H9 (cell line): Measurements from ENCODE around the gene NAGLU. TPM values are rescaled to one million over a fixed set of nuclear protein-coding genes. Genes with fewer than 3 reads are reported as not detected.

Experiments
- DNase-seq: peaks from one replicate; pipeline ENCODE4 v3.0.0-alpha.2; 2017
- H2AFZ ChIP-seq: one replicate; pipeline ENCODE4 v1.6.1; 2013; ENCODE audit warnings: mild to moderate bottlenecking, low read length, control low read depth, moderate library complexity
- H2AK5ac ChIP-seq: 2 replicates; pipeline ENCODE4 v1.6.1; 2013; ENCODE audit warnings: low read length, control low read depth, mixed read lengths; ENCODE audit not compliant: insufficient read length
- H2BK120ac ChIP-seq: one replicate; pipeline ENCODE4 v1.6.1; 2013; ENCODE audit warnings: low read depth, mild to moderate bottlenecking, low read length, control low read depth, inconsistent platforms; ENCODE audit not compliant: poor library complexity, severe bottlenecking
- H2BK12ac ChIP-seq: 2 replicates; pipeline ENCODE4 v1.6.1; 2013; ENCODE audit warnings: low read length, control low read depth, mixed read lengths, low read depth; ENCODE audit not compliant: insufficient read length
- H2BK15ac ChIP-seq: 2 replicates; pipeline ENCODE4 v1.6.1; 2013; ENCODE audit warnings: low read depth, low read length, control low read depth
- H2BK20ac ChIP-seq: one replicate; pipeline ENCODE4 v1.6.1; 2013; ENCODE audit warnings: low read depth, mild to moderate bottlenecking, low read length, control low read depth, inconsistent platforms; ENCODE audit not compliant: poor library complexity, severe bottlenecking
- H2BK5ac ChIP-seq: 2 replicates; pipeline ENCODE4 v1.6.1; 2013; ENCODE audit warnings: low read length, control low read depth, mixed read lengths; ENCODE audit not compliant: insufficient read length
- H3K14ac ChIP-seq: 2 replicates; pipeline ENCODE4 v1.6.1; 2013; ENCODE audit warnings: low read length, control low read depth; ENCODE audit not compliant: insufficient read depth
- H3K18ac ChIP-seq: 2 replicates; pipeline ENCODE4 v1.6.1; 2013; ENCODE audit warnings: low read depth, mild to moderate bottlenecking, mixed read lengths, low read length, control low read depth; ENCODE audit not compliant: insufficient read length
- H3K23ac ChIP-seq: 2 replicates; pipeline ENCODE4 v1.6.1; 2013; ENCODE audit warnings: low read length, control low read depth, mixed read lengths, low read depth; ENCODE audit not compliant: insufficient read length
- H3K23me2 ChIP-seq: 2 replicates; pipeline ENCODE4 v1.6.1; 2013; ENCODE audit warnings: low read depth, mild to moderate bottlenecking, mixed read lengths, low read length, control low read depth; ENCODE audit not compliant: insufficient read length, poor library complexity, severe bottlenecking
- H3K27ac ChIP-seq: 2 replicates; pipeline ENCODE4 v1.5.1; 2013; ENCODE audit warnings: low read length, control low read depth, mixed read lengths, low read depth; ENCODE audit not compliant: insufficient read length
- H3K27me3 ChIP-seq: 2 replicates; pipeline ENCODE4 v1.6.1; 2013; ENCODE audit warnings: low read length, control low read depth, inconsistent platforms; ENCODE audit not compliant: insufficient read depth
- H3K4ac ChIP-seq: 2 replicates; pipeline ENCODE4 v1.6.1; 2013; ENCODE audit warnings: low read depth, mild to moderate bottlenecking, control low read depth, inconsistent platforms, low read length, moderate library complexity
- H3K4me1 ChIP-seq: 2 replicates; pipeline ENCODE4 v1.6.1; 2013; ENCODE audit warnings: low read length, control low read depth, inconsistent platforms; ENCODE audit not compliant: insufficient read depth
- H3K4me2 ChIP-seq: 2 replicates; pipeline ENCODE4 v1.6.1; 2013; ENCODE audit warnings: low read length, control low read depth, mixed read lengths; ENCODE audit not compliant: insufficient read length, insufficient read depth
- H3K56ac ChIP-seq: 2 replicates; pipeline ENCODE4 v1.6.1; 2013; ENCODE audit warnings: low read depth, mild to moderate bottlenecking, mixed read lengths, low read length, control low read depth; ENCODE audit not compliant: insufficient read length
- H3K79me1 ChIP-seq: 2 replicates; pipeline ENCODE4 v1.6.1; 2013; ENCODE audit warnings: low read depth, mild to moderate bottlenecking, moderate library complexity, low read length, control low read depth, inconsistent platforms; ENCODE audit not compliant: insufficient read depth, poor library complexity, severe bottlenecking
- H3K79me2 ChIP-seq: 2 replicates; pipeline ENCODE4 v1.6.1; 2013; ENCODE audit warnings: low read length, control low read depth, inconsistent platforms; ENCODE audit not compliant: insufficient read depth
- H3K9ac ChIP-seq: 2 replicates; pipeline ENCODE4 v1.6.1; 2013; ENCODE audit warnings: low read length, control low read depth, mixed read lengths; ENCODE audit not compliant: insufficient read length; ENCODE audit errors: extremely low read depth
- H3K9me3 ChIP-seq: one replicate; pipeline ENCODE4 v1.6.1; 2013; ENCODE audit warnings: low read depth, low read length, inconsistent platforms; ENCODE audit not compliant: control insufficient read depth
- H3T11ph ChIP-seq: one replicate; pipeline ENCODE4 v1.6.1; 2013; ENCODE audit warnings: mild to moderate bottlenecking, low read length, control low read depth, inconsistent platforms
- H4K20me1 ChIP-seq: one replicate; pipeline ENCODE4 v1.6.1; 2013; ENCODE audit not compliant: control insufficient read depth, insufficient read length, insufficient read depth
- H4K5ac ChIP-seq: 2 replicates; pipeline ENCODE4 v1.6.1; 2013; ENCODE audit warnings: low read depth, mild to moderate bottlenecking, mixed read lengths, low read length, control low read depth; ENCODE audit not compliant: insufficient read length
- H4K8ac ChIP-seq: replicated peaks from 2 replicates; pipeline ENCODE4 v1.6.1; 2013; ENCODE audit warnings: low read length, control low read depth, mixed read lengths, low read depth; ENCODE audit not compliant: insufficient read length
- H4K91ac ChIP-seq: 2 replicates; pipeline ENCODE4 v1.6.1; 2013; ENCODE audit warnings: low read depth, mild to moderate bottlenecking, moderate library complexity, mixed read lengths, low read length, control low read depth; ENCODE audit not compliant: insufficient read length
- H3K27ac Mint-ChIP-seq, 3 experiments: 2 replicates in 2 of 3; 3 replicates in 1 of 3; pipeline ENCODE4 v1.8.0; 2020 to 2021; ENCODE audit warnings: mixed read lengths in 3 of 3, mild to moderate bottlenecking in 1 of 3, moderate library complexity in 1 of 3
- H3K27me3 Mint-ChIP-seq: 2 replicates; pipeline ENCODE4 v1.8.0; 2021; ENCODE audit warnings: low read depth, mild to moderate bottlenecking, moderate library complexity, mixed read lengths
- H3K36me3 Mint-ChIP-seq, 3 experiments: 2 replicates in 2 of 3; 3 replicates in 1 of 3; pipeline ENCODE4 v1.8.0; 2020 to 2021; ENCODE audit warnings: low read depth in 3 of 3, mixed read lengths in 3 of 3; ENCODE audit not compliant: insufficient read depth in 1 of 3
- H3K4me1 Mint-ChIP-seq, 2 experiments: 2 replicates each; pipeline ENCODE4 v1.8.0; 2020; ENCODE audit warnings: mixed read lengths in 2 of 2
- H3K4me3 Mint-ChIP-seq, 2 experiments: 2 replicates in 1 of 2; 3 replicates in 1 of 2; pipeline ENCODE4 v1.8.0; 2020 to 2021; ENCODE audit warnings: mild to moderate bottlenecking in 2 of 2, mixed read lengths in 2 of 2, moderate library complexity in 1 of 2
- H3K9me3 Mint-ChIP-seq, 2 experiments: 2 replicates in 1 of 2; 3 replicates in 1 of 2; pipeline ENCODE4 v1.8.0; 2020; ENCODE audit warnings: mild to moderate bottlenecking in 2 of 2, mixed read lengths in 2 of 2, moderate library complexity in 1 of 2
- WGBS: extraction: QIAGEN DNeasy Blood & Tissue Kit; methylation state at CpG from one replicate; pipeline ENCODE4 v1.1.7; 2013; ENCODE audit warnings: missing lambda C conversion rate, low lambda C conversion rate, mixed read lengths; ENCODE audit not compliant: insufficient read length; ENCODE audit errors: extremely low coverage; 5-methylcytosine and 5-hydroxymethylcytosine counted together
- total RNA-seq: library from RNA; stranded (reverse); gene quantifications from 2 replicates; pipeline ENCODE4 v1.2.1, GENCODE V29; 2021
- TF ChIP-seq, protein P1 (sequence below): fragments of 200-600 bp; sonication (generic); conservative IDR thresholded peaks from 3 replicates; pipeline ENCODE4 v1.8.0; 2021; ENCODE audit warnings: antibody characterized with exemption, mild to moderate bottlenecking

NAGLU gene
- total RNA-seq, 1 experiment from 2014 or later, result 23.5 TPM

DNA sequence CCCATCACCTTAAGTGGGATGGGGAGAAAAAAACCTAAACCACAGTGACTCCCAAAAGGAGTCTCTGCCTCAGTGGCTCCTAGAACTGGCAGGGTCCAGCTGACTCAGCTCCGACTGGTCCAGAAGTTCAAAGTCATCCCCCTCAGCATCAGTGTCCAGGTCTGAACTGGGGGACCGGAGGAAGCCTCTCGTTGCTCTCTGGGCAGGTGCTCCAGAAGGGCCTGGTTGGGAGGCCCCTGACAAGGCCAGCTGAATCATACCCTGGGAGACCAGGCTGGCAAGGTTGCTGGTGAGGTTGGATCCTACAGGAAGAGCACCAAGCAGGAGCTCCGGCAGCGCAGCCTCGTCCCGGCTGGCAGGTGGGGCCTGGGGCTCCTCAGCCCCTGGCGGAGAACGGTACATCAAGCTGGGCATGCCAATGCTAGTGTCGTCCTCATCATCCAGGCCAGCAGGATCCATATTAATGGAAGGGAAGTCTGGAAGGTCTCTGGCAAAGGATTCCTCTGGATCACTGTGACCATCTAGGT, 45.8 kb downstream of the NAGLU start:
- no peaks in the 10 kb centered on the region for H3K9me3 Mint-ChIP-seq
- Histone ChIP-seq H4K8ac (no peak overlapping the region), H2BK120ac (no peak overlapping the region)

More for the DNA sequence above, 45.8 kb downstream of the NAGLU start:
- H3K79me1 ChIP-seq, result no peaks in the 10 kb centered on the region
- no CpG with 5 or more reads among the region's 10 CpGs for WGBS
- Mint-ChIP-seq H3K27me3 (no peaks in the 10 kb centered on the region), H3K4me3 (no peak overlapping the region), H3K4me1 (peaks cover 8% of the 10 kb centered on the region in 2 experiments), H3K27ac (no peak overlapping the region), H3K36me3 (peaks cover 16 to 71% (median 50%) of the 10 kb centered on the region in 3 experiments; a peak in 6 of 7 replicates)
- no peak overlapping the region for H3K4ac ChIP-seq
- H3K4me1 ChIP-seq, result no peaks in the 10 kb centered on the region
- H3K9me3 ChIP-seq, result no peaks in the 10 kb centered on the region
- H2BK15ac ChIP-seq, result no peak overlapping the region
- H3K9ac ChIP-seq, result no peak overlapping the region
- no peaks in the 10 kb centered on the region for H3K79me2 ChIP-seq
- H3K56ac ChIP-seq, result no peak overlapping the region
- no peak overlapping the region for H3K14ac ChIP-seq
- no peak overlapping the region for H3T11ph ChIP-seq
- no peaks in the 10 kb centered on the region; the same call in 1 of the 2 replicates for H3K27me3 ChIP-seq
- H3K27ac ChIP-seq, result no peak overlapping the region
- TF ChIP-seq, protein P1, sequence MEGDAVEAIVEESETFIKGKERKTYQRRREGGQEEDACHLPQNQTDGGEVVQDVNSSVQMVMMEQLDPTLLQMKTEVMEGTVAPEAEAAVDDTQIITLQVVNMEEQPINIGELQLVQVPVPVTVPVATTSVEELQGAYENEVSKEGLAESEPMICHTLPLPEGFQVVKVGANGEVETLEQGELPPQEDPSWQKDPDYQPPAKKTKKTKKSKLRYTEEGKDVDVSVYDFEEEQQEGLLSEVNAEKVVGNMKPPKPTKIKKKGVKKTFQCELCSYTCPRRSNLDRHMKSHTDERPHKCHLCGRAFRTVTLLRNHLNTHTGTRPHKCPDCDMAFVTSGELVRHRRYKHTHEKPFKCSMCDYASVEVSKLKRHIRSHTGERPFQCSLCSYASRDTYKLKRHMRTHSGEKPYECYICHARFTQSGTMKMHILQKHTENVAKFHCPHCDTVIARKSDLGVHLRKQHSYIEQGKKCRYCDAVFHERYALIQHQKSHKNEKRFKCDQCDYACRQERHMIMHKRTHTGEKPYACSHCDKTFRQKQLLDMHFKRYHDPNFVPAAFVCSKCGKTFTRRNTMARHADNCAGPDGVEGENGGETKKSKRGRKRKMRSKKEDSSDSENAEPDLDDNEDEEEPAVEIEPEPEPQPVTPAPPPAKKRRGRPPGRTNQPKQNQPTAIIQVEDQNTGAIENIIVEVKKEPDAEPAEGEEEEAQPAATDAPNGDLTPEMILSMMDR, result no peak
- DNase-seq, result no peak
- H4K91ac ChIP-seq, result no peak overlapping the region
- no peak overlapping the region for H4K5ac ChIP-seq
- no peak overlapping the region for H2BK5ac ChIP-seq
- H3K4me2 ChIP-seq, result no peak overlapping the region
- no peak overlapping the region for H2BK12ac ChIP-seq
- no peaks in the 10 kb centered on the region for H4K20me1 ChIP-seq
- no peak overlapping the region for H2AFZ ChIP-seq
- peaks cover 3% of the 10 kb centered on the region for H3K23me2 ChIP-seq
- H2AK5ac ChIP-seq, result no peak overlapping the region
- H3K23ac ChIP-seq, result no peak overlapping the region
- no peak overlapping the region for H2BK20ac ChIP-seq
- H3K18ac ChIP-seq, result no peak overlapping the region
